Activated naive CD4-positive, alpha-beta T cell treated with anti-CD3 and anti-CD28 coated beads, Interleukin-2, amount 50 U/mL, for 72 hours (primary cell): ENCODE measurements around the gene EVL. TPM values are rescaled to one million over a fixed set of nuclear protein-coding genes. Genes with fewer than 3 reads are reported as not detected.

Experiments used
- ATAC-seq, 2 donors: fragments of 150-1000 bp; cut with Tn5 transposase; 2 replicates each; pipeline ENCODE4 v1.10.0; 2021; ENCODE audit warnings: mild to moderate bottlenecking in 2 of 2, moderate library complexity in 2 of 2
- DNase-seq, 2 donors: peaks; one replicate each; pipeline ENCODE4 v3.0.0; 2021 to 2022; ENCODE audit warnings: low spot score in 2 of 2
- H3K27ac Mint-ChIP-seq, 2 donors: one replicate each; pipeline ENCODE4 v1.8.0; 2022; ENCODE audit warnings: mild to moderate bottlenecking in 2 of 2, mixed read lengths in 2 of 2
- H3K36me3 Mint-ChIP-seq, 2 donors: one replicate each; pipeline ENCODE4 v1.8.0; 2022; ENCODE audit warnings: mixed read lengths in 2 of 2
- H3K9me3 Mint-ChIP-seq, 2 donors: one replicate each; pipeline ENCODE4 v1.8.0; 2022; ENCODE audit warnings: mixed read lengths in 2 of 2
- total RNA-seq, 2 donors: library from RNA; stranded (reverse); gene quantifications; one replicate each; pipeline ENCODE4 v1.2.3, GENCODE V29; 2022

Gene EVL
- total RNA-seq, 2 donors from 2014 or later = 342 to 426 TPM

DNA sequence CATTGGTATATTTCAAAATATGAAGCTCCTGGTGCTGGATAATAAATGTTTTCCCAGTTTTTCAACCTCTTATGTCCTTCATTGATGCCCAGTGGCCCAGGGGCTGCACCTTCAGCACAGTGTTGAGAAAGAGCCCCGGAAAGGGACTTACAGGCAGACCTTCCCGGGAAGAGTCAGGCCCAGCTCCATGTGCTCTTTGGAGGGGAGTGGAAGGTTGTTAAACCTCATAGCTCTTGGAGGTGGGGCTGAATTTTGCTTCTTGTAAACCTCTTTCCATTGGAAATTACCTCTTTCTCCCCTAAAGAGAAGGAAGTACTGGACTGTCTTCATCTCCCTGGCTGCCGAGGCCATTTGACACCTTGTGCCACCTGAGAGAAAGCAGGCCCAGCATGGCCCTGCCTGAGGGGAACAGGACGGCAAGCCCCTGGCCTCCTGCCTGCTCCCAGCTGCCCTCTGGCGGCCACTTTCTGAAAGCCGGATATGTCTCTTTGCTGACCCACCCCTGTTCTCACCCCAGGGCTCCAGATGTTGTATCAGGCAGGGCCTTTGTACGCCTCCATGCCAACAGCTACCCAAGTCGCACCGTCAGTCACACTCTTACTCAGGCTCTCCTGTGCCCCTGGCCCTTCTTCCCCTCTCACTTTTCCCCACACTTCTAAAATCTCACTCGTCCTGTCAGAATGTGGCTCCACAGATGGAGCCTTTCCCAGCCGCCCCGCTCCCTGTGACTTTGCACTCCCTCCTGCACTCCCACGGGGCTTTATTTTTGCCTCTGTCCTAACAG lies 43.0 kb downstream of the EVL start:
- H3K9me3 Mint-ChIP-seq = no peaks in the 10 kb centered on the region
- DNase-seq = peak; percentile 87 to 90
- peaks cover 49 to 62% of the 10 kb centered on the region in 2 donors for H3K36me3 Mint-ChIP-seq
- peak; percentile 62 to 70 for ATAC-seq
- peak overlapping the region; percentile 88 to 97 for H3K27ac Mint-ChIP-seq

DNA sequence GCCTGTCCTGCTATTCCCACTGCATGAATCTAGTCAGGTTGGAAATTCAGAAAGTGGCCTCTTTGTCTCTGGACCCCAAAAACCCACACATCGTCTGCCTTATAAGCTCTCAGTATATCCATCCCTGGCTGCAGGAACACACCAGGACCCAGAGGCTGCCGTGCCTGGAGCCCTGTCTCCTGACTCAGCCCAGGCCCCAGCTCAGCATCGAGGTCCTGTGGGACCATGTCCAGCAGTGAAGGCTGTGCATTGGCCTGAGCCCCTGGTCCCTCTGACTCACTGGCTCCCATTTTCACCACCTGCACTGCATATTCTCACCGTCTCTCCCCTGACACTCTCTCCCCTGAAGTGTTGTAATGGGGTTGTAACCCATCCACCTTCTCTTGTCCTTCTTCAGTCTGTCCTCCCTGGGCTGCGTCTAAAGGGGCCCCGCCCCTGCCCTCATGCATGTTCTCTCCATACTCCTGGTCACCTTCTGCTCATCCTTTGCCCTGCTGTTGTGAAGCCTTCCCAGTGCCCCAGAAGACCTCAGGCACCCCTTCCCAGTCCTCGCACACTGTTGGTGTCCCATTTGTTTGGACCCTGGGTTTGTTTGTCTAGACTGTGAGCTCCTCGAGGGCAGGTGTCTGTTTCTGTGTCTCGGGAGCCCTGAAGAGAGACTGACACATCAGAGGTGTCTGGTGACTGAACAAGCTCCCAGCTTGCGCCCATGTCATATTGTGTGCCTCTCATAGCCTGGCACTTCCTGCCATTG lies 43.8 kb downstream of the EVL start:
- Mint-ChIP-seq H3K27ac (peak overlapping the region; percentile 94 to 97), H3K36me3 (peaks cover 42 to 54% of the 10 kb centered on the region in 2 donors), H3K9me3 (no peaks in the 10 kb centered on the region)
- DNase-seq (no peak), ATAC-seq (no peak)

DNA sequence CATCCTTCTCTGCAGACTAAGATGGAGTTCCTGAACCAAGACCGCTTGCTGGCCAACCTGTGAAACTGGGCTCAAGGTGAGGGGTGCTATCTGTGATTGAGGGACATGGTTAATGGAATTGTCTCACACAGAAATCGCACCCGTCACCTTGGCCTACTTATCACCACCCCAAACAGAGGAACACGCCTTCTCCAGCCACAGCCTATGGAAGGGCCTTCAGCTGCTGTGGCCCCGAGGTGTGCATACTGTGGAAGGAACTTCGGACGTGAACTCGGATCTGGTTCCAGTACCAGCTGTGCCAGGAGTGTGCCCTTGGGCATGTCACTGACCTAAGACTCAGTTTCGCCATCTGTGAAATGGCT lies 44.4 kb downstream of the EVL start:
- no peaks in the 10 kb centered on the region for H3K9me3 Mint-ChIP-seq
- H3K36me3 Mint-ChIP-seq = peaks cover 37 to 49% of the 10 kb centered on the region in 2 donors
- DNase-seq (no peak), ATAC-seq (no peak)
- H3K27ac Mint-ChIP-seq = peak overlapping the region; percentile 94 to 97

DNA sequence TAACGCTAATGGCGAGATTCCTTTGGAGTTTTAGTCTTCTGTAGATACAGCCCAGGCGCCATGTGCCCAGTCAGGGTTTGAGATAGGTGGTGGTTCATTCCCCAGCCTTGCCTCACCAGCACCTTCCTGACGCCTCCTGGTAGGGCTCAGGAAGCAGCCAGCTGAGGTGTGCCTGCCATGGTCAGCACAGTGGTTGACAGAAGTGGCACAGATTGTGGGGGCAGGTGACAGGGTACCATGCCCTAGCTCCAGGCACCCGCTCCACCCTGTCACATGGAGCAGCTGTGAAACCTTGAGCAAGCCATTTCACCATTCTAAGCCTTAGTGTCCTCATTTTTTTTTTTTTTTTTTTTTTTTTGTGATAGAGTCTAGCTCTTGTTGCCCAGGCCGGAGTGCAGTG lies 45.6 kb downstream of the EVL start:
- peak overlapping the region in 1 of 2 donors; percentile 44 for H3K27ac Mint-ChIP-seq
- peaks cover 37 to 42% of the 10 kb centered on the region in 2 donors for H3K36me3 Mint-ChIP-seq
- ATAC-seq (no peak), DNase-seq (no peak)
- no peaks in the 10 kb centered on the region for H3K9me3 Mint-ChIP-seq

DNA sequence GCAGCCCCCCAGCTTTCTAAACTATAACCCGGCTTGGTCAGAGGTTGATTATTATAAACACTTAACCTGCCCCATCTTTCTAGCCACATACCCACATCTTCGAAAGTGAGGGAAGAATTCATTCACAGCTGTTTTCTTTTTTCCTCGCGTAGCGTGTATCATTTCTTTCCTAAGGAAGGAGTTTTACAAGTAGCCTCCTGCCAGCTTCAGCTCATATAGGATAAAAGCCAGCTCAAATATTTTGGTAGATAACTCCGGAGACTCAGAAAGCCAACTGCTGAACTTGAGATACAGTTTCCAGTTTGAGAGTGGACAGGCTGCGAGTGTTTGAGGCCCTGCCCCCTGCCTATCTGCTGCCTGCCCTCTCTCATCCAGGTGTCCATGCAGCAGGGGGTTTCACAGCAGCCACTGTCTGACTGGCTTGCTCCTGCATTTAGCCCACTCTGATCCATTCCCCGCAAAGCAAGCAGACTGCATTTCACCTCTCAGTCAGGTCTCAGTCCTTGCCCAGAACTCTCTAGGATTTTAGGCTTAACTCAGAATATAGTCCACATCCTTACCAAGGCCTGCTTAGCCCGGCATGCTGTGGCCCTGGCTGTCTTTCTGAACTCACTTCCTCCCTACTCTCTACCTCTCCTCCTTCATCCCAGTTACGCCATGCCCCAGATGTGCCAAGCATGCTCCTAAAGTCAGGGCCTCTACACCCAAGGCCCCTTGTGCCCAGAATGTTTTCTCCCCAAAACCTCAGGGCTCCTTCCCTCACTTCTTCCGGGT lies 46.9 kb downstream of the EVL start:
- Mint-ChIP-seq H3K27ac (peak overlapping the region; percentile 52 to 88), H3K36me3 (peaks cover 24 to 29% of the 10 kb centered on the region in 2 donors), H3K9me3 (no peaks in the 10 kb centered on the region)
- ATAC-seq (no peak), DNase-seq (no peak)

DNA sequence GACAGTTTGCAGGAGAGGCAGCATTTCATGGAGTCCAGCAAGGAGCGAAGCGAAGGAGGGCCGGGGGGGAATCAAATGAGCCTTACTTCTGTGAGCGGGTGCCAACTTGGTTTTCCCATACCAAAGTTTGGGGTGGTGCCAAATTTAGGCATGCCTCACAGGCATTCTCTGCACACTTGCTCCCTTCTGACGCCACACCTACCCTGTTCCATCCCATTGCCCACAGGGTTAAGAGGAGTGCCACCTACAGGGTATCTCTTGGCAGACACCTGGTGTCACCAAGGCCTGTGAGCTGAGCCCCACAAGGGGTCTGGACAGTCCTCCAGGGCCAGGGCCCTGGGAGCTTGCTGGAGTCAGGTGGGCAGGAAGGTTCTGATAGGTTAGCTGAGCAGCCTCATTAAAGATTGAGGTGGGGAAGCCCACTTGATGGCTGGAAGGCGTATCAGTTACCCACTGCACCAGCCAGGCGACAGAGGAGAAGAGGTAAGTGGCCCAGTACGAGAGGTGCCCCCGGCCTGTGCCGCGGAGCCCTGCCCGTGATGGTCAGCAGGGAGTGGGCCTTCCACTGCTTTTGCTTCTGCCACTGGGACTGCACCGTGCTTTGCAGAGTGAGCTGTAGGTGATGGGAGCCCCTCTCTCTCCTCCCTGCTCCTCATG lies 49.0 kb downstream of the EVL start:
- Mint-ChIP-seq H3K9me3 (no peaks in the 10 kb centered on the region), H3K36me3 (peaks cover 4 to 11% of the 10 kb centered on the region in 2 donors), H3K27ac (peak overlapping the region; percentile 52 to 76)
- ATAC-seq (no peak), DNase-seq (no peak)

DNA sequence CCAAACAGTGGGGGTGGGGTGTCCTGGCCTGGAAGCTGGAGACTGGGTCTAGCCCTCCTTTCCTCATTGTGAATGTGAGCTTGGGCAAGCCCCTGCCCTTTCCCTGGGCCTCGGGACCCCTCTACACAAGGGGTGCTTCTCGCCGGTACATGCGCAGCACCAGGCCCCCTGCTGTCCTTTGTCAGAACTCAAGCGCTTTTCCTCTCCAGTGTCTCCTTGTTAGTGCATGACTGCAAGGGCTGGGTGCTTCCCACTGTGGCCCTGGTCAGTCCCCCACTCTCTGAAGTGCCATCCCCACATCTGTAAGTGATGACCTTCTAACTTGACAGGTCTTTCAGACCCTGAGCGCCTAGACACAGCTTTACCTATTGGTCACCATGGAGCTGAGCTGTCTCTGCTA lies 50.0 kb downstream of the EVL start:
- H3K9me3 Mint-ChIP-seq = no peaks in the 10 kb centered on the region
- peak overlapping the region; percentile 52 to 92 for H3K27ac Mint-ChIP-seq
- DNase-seq = no peak
- ATAC-seq = no peak
- peaks cover 0 to 9% of the 10 kb centered on the region in 2 donors for H3K36me3 Mint-ChIP-seq

DNA sequence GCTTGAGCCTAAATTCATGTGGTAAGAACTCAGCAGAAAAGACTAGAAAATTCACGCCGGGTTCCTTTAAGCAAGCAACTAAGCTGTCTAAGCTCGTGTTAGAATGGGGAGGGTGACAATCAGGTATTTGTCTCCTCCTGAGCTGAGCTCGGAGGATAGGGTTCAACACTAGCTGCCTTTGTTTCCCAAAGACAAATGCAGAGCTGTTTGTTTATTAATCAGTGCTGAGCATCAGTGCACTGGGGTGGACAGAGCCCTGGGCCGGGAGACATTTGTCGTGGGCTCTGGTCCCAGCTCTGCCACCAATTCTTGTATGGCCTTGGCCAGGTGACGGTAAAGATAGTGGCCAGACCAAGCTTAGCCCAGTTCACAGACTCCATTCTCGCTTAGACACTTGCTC lies 50.5 kb downstream of the EVL start:
- ATAC-seq = no peak
- Mint-ChIP-seq H3K9me3 (no peaks in the 10 kb centered on the region), H3K27ac (peak overlapping the region; percentile 52 to 92), H3K36me3 (peaks cover 0 to 14% of the 10 kb centered on the region in 2 donors)
- no peak for DNase-seq

DNA sequence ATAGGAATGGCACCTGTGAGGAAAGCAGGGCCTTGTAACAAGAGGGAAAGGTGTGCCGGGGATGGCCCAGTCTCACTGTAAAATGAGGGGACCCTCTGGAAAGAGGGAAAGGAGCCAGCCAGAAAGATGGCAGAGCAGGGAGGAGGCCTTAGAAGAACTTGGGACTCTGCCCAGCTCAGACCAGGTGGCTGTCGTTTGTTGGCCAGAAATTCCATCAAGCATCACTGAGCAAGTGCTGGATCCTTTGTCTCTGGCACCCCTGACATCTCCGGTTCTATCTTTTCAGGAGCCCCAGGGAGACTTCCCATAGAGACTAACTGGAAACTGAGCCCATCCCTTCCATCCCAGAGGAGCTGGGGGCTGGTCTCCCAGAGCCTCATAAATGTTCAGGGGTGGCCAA lies 50.9 kb downstream of the EVL start:
- H3K36me3 Mint-ChIP-seq = peaks cover 0 to 14% of the 10 kb centered on the region in 2 donors
- DNase-seq (no peak), ATAC-seq (no peak)
- H3K9me3 Mint-ChIP-seq = no peaks in the 10 kb centered on the region
- H3K27ac Mint-ChIP-seq = peak overlapping the region; percentile 80 to 92

DNA sequence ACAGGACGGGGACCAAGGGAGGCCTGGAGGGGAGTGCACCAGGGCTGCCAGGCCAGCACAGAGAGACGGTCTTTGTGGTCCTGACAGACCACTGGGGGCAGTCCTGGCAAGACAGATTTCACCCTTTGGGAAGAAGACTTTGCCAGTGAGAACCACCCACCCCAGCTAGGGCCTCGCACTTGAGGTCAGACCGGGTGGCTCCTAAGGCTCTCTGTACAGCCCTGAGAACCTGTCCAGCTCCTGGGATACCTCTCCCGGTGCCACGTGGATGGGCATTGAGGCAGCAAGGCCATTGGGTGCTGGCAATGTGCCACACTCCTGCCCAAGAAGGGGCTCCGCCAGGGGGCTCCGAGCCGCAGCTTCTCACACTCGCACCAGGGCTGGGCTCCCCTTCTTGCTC lies 51.8 kb downstream of the EVL start:
- H3K27ac Mint-ChIP-seq = peak overlapping the region; percentile 80 to 96

DNA sequence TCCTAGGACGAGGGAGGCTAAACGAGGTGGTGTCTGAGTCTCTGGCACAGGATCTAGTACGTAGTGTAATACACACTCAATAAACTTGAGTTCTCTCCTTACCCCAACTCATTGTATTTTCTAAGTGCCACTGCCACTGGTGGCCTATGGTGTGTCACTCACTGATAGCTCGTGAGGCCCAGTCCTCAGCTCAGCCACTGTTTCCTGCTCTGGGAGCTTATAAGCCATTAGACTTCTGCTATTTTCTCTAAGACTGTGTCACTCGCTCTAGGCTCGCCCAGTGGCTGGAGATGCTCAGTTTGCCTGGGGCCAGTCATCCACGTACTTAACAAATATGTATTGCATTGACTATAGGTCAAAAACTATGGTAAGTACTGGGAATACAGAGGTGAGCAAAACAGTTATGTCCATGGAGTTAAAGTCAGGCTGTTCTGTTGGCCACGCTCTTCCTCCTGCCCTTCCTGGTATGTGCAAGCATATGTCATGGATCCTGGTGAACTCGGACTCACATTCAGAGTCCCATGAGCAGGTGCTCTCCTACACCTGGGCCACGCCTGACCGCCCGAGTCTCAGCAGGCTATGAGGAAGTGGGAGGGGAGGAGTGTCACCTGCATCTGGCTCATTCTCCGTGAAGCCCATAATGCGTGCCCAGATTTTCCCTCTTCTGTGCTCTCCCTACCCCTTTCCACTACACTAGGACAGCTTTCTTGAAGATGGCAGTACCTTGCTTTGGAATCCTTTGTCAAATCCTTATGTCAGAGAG lies 52.6 kb downstream of the EVL start:
- ATAC-seq = no peak
- H3K27ac Mint-ChIP-seq = peak overlapping the region; percentile 80 to 96
- H3K9me3 Mint-ChIP-seq = no peaks in the 10 kb centered on the region
- H3K36me3 Mint-ChIP-seq = peaks cover 1 to 8% of the 10 kb centered on the region in 2 donors
- DNase-seq = no peak

More for the DNA sequence above, 51.8 kb downstream of the EVL start:
- DNase-seq = no peak
- no peak for ATAC-seq
- Mint-ChIP-seq H3K9me3 (no peaks in the 10 kb centered on the region), H3K36me3 (peaks cover 0 to 14% of the 10 kb centered on the region in 2 donors)

DNA sequence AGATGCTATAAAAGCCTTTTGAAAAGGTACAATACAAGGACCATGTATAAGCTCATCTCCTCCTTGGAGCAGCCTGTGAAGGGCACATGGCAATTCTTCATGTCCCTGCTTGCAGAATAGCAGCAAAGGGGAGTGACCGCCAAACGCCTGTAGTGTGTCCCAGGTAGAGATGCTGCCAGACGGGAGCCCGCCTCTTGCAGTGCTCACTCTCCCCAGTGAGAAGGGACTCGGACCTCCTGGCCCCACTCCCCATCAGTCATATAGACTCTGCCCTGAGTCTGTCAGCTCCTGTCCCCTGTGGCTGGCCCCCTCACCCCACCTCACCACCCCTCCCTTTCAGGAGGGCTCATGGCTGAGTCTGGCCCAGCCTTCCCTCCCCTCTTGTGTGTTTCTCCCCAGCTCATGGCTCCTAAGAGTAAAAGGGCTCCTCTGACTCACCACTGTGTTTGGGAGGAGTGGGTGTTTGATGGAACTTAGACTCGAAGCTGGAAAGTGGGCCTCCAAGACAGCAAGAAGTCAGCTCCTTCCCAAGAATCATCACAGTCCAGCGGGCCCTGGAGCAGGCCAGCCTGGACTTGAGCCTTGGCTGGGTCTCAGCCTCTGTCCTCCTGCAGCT lies 53.3 kb downstream of the EVL start:
- H3K27ac Mint-ChIP-seq = peak overlapping the region; percentile 80 to 96
- ATAC-seq (peak; percentile 22 to 35), DNase-seq (no peak)
- no peaks in the 10 kb centered on the region for H3K9me3 Mint-ChIP-seq
- H3K36me3 Mint-ChIP-seq = peaks cover 5 to 7% of the 10 kb centered on the region in 2 donors

DNA sequence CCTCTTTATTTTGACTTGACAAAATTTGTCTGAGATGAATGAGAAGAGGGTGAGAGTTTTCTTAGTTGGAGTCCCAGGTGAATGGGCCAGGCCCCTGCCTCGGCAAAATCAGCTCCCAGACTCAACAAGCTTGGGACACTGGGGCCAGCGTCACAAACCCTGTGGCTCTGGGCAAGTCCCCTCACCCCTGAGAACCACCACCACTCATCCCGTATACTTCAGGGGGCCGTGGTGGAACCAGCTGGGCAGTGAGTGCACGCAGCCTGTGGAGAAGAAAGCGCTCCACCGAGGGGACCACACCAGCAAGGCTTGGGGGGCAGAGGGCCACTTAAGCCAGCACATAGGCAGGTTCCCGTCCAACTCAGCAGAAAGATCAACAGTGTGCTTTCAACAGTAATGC lies 54.0 kb downstream of the EVL start:
- DNase-seq (no peak), ATAC-seq (no peak)
- Mint-ChIP-seq H3K27ac (peak overlapping the region; percentile 80 to 96), H3K9me3 (no peaks in the 10 kb centered on the region), H3K36me3 (peaks cover 5 to 7% of the 10 kb centered on the region in 2 donors)

DNA sequence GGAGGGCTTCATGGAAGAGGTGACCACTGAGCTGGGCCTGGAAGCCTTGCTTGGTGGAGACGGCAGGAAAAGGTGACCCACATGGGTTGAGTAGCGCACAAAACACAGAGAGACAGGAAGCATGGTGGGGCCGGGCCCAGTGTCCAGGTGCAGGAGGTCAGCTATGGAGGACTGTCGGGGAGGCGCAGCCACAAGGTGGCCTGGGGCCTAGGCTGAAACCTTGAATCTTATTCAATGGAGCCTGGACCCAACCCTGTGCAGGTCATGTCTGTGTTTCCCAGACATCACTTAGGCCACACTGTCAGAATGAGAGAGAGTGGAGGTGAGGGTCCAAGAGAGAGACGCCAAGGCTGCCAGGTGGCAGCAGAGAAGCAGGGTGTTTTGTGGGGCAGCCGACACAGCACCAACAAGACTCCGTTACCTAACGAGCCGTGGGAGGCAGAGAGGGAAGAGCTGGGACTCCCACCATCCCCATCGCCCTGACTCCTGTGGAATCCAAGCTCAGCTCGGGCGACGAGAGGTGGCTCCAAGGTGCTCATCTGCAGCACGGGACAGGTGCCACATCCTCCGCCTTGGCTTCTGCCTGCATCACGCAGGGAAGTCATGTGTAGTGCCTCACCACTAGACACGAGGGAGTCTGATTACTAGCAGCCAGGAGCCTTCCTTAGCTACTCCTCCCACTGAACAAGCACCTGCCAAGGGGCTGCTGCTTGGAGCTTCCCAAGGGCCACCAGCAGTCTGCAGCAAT lies 55.5 kb downstream of the EVL start:
- DNase-seq = no peak
- H3K9me3 Mint-ChIP-seq = no peaks in the 10 kb centered on the region
- peaks cover 7 to 14% of the 10 kb centered on the region in 2 donors for H3K36me3 Mint-ChIP-seq
- ATAC-seq = no peak
- peak overlapping the region; percentile 80 to 90 for H3K27ac Mint-ChIP-seq
